Measurements from ENCODE around the gene DIAPH2.

GRCh38 chrX:97531825-97532224, 847.2 kb downstream of the DIAPH2 start:
- no peak for TF ChIP-seq POLR2A (conservative IDR thresholded peaks at IDR 0.05)
- TF ChIP-seq NELFE (IDR thresholded peaks at IDR 0.05; ENCODE audit: insufficient read depth, insufficient read length) = no peak
- no peak for TF ChIP-seq EZH2 (IDR thresholded peaks at IDR 0.05; ENCODE audit: borderline replicate concordance, low read depth, low read length)
- no peak for TF ChIP-seq TEAD4 (IDR thresholded peaks at IDR 0.05; ENCODE audit: low read length)
- no peak for TF ChIP-seq TEAD4 (CRISPR knock-in tag; IDR thresholded peaks at IDR 0.05; ENCODE audit: borderline replicate concordance)
- no peak for TF ChIP-seq GABPA (tag; conservative IDR thresholded peaks at IDR 0.05; ENCODE audit: low read depth)
- TF ChIP-seq POLR2AphosphoS5 (IDR thresholded peaks at IDR 0.05; ENCODE audit: control insufficient read depth, insufficient read depth, low read depth, low read length) = no peak
- TF ChIP-seq ZNF764 (CRISPR knock-in tag; IDR thresholded peaks at IDR 0.05; ENCODE audit: low read depth) = no peak
- TF ChIP-seq ZBTB33 (CRISPR knock-in tag; IDR thresholded peaks at IDR 0.05) = no peak
- no peak for TF ChIP-seq FOXK2 (conservative IDR thresholded peaks at IDR 0.05 in 1 of 2, IDR thresholded peaks at IDR 0.05 in 1 of 2; ENCODE audit: low read depth in 2 of 2)
- TF ChIP-seq CTCF (IDR thresholded peaks at IDR 0.05 in 2 of 3, conservative IDR thresholded peaks at IDR 0.05 in 1 of 3; ENCODE audit: insufficient read depth in 2 of 3, low read depth in 1 of 3, low read length in 3 of 3) = no peak
- no peak for TF ChIP-seq FOXP4 (CRISPR knock-in tag; IDR thresholded peaks at IDR 0.05; ENCODE audit: borderline replicate concordance)
- no peak for TF ChIP-seq CREB3 (tag; conservative IDR thresholded peaks at IDR 0.05; ENCODE audit: low read depth)
- TF ChIP-seq NFATC3 (IDR thresholded peaks at IDR 0.05) = no peak
